ENCODE results near the gene ADAM10. TPM values are rescaled to one million over a fixed set of nuclear protein-coding genes. Genes with fewer than 3 reads are reported as not detected.
A peak's percentile ranks its signal among the peaks of the same experiment; 100 is the strongest.

Gene ADAM10
- total RNA-seq, 1 donor from 2014 or later: 50.1 TPM

GRCh38 chr15:58551084-58551763, 198.3 kb downstream of the ADAM10 start:
- H3K9me3 ChIP-seq (ENCODE audit: control insufficient read depth in 3 of 3, low read length in 3 of 3): no peaks in the 10 kb centered on the region
- no peaks in the 10 kb centered on the region for H3K36me3 ChIP-seq (ENCODE audit: control insufficient read depth in 3 of 3, insufficient read depth in 3 of 3, low read length in 3 of 3)
- H3K4me3 ChIP-seq (ENCODE audit: low read length in 3 of 3): no peak overlapping the region
- H3K9ac ChIP-seq (ENCODE audit: low read depth in 1 of 3, low read length in 3 of 3): no peak overlapping the region
- H3K27me3 ChIP-seq (ENCODE audit: control insufficient read depth in 3 of 3, insufficient read depth in 3 of 3, low read length in 3 of 3): no peaks in the 10 kb centered on the region
- H3K4me1 ChIP-seq (ENCODE audit: control insufficient read depth in 3 of 3, insufficient read depth in 3 of 3, low read length in 3 of 3): peaks cover 25 to 45% (median 40%) of the 10 kb centered on the region in 3 donors
- H3K27ac ChIP-seq (ENCODE audit: low read depth, low read length): no peak overlapping the region

DNA sequence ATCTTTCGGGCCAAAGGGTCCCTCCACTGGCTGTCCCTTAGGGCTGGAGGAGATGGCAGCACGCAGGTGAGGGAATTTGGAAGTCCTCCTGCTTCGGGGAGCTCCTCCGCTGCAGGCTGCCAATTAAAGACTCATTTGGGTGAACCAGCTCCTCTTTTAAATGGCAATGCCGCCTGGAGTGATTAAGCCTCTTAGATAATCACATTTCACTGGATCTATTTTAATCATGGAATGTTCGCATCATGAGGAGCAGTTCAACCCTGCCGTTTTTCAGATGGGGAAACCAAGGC, 199.8 kb downstream of the ADAM10 start:
- Histone ChIP-seq H3K27ac (ENCODE audit: low read depth, low read length) (no peak overlapping the region), H3K36me3 (ENCODE audit: control insufficient read depth in 3 of 3, insufficient read depth in 3 of 3, low read length in 3 of 3) (no peaks in the 10 kb centered on the region), H3K27me3 (ENCODE audit: control insufficient read depth in 3 of 3, insufficient read depth in 3 of 3, low read length in 3 of 3) (no peaks in the 10 kb centered on the region)

GRCh38 chr15:58549013-58549784, 200.3 kb downstream of the ADAM10 start:
- H3K36me3 ChIP-seq (ENCODE audit: control insufficient read depth in 3 of 3, insufficient read depth in 3 of 3, low read length in 3 of 3): no peaks in the 10 kb centered on the region
- H3K27ac ChIP-seq (ENCODE audit: low read depth, low read length): no peak overlapping the region
- H3K4me3 ChIP-seq (ENCODE audit: low read length in 3 of 3): no peak overlapping the region
- peak overlapping the region in 1 of 3 donors; percentile 16 for H3K9ac ChIP-seq (ENCODE audit: low read depth in 1 of 3, low read length in 3 of 3)
- H3K27me3 ChIP-seq (ENCODE audit: control insufficient read depth in 3 of 3, insufficient read depth in 3 of 3, low read length in 3 of 3): no peaks in the 10 kb centered on the region
- no peaks in the 10 kb centered on the region for H3K9me3 ChIP-seq (ENCODE audit: control insufficient read depth in 3 of 3, low read length in 3 of 3)
- H3K4me1 ChIP-seq (ENCODE audit: control insufficient read depth in 3 of 3, insufficient read depth in 3 of 3, low read length in 3 of 3): peaks cover 25 to 45% (median 41%) of the 10 kb centered on the region in 3 donors

More for the DNA sequence above, 199.8 kb downstream of the ADAM10 start:
- Histone ChIP-seq H3K4me1 (ENCODE audit: control insufficient read depth in 3 of 3, insufficient read depth in 3 of 3, low read length in 3 of 3) (peaks cover 25 to 45% (median 41%) of the 10 kb centered on the region in 3 donors), H3K9me3 (ENCODE audit: control insufficient read depth in 3 of 3, low read length in 3 of 3) (no peaks in the 10 kb centered on the region), H3K9ac (ENCODE audit: low read depth in 1 of 3, low read length in 3 of 3) (no peak overlapping the region), H3K4me3 (ENCODE audit: low read length in 3 of 3) (no peak overlapping the region)

- Histone ChIP-seq H3K9ac (ENCODE audit: low read depth in 1 of 3, low read length in 3 of 3) (peak overlapping the region in 1 of 3 donors; percentile 16), H3K4me3 (ENCODE audit: low read length in 3 of 3) (no peak overlapping the region), H3K9me3 (ENCODE audit: control insufficient read depth in 3 of 3, low read length in 3 of 3) (no peaks in the 10 kb centered on the region), H3K27me3 (ENCODE audit: control insufficient read depth in 3 of 3, insufficient read depth in 3 of 3, low read length in 3 of 3) (no peaks in the 10 kb centered on the region), H3K36me3 (ENCODE audit: control insufficient read depth in 3 of 3, insufficient read depth in 3 of 3, low read length in 3 of 3) (no peaks in the 10 kb centered on the region), H3K27ac (ENCODE audit: low read depth, low read length) (no peak overlapping the region), H3K4me1 (ENCODE audit: control insufficient read depth in 3 of 3, insufficient read depth in 3 of 3, low read length in 3 of 3) (peaks cover 25 to 45% (median 41%) of the 10 kb centered on the region in 3 donors)
Measured at GRCh38 chr15:58548308-58549012, 201.0 kb downstream of the ADAM10 start.

- Histone ChIP-seq H3K27ac (ENCODE audit: low read depth, low read length) (no peak overlapping the region), H3K36me3 (ENCODE audit: control insufficient read depth in 3 of 3, insufficient read depth in 3 of 3, low read length in 3 of 3) (no peaks in the 10 kb centered on the region), H3K9ac (ENCODE audit: low read depth in 1 of 3, low read length in 3 of 3) (no peak overlapping the region), H3K4me3 (ENCODE audit: low read length in 3 of 3) (no peak overlapping the region), H3K9me3 (ENCODE audit: control insufficient read depth in 3 of 3, low read length in 3 of 3) (no peaks in the 10 kb centered on the region), H3K27me3 (ENCODE audit: control insufficient read depth in 3 of 3, insufficient read depth in 3 of 3, low read length in 3 of 3) (no peaks in the 10 kb centered on the region), H3K4me1 (ENCODE audit: control insufficient read depth in 3 of 3, insufficient read depth in 3 of 3, low read length in 3 of 3) (peaks cover 25 to 45% (median 41%) of the 10 kb centered on the region in 3 donors)
Measured at GRCh38 chr15:58547628-58548307, 201.7 kb downstream of the ADAM10 start.

DNA sequence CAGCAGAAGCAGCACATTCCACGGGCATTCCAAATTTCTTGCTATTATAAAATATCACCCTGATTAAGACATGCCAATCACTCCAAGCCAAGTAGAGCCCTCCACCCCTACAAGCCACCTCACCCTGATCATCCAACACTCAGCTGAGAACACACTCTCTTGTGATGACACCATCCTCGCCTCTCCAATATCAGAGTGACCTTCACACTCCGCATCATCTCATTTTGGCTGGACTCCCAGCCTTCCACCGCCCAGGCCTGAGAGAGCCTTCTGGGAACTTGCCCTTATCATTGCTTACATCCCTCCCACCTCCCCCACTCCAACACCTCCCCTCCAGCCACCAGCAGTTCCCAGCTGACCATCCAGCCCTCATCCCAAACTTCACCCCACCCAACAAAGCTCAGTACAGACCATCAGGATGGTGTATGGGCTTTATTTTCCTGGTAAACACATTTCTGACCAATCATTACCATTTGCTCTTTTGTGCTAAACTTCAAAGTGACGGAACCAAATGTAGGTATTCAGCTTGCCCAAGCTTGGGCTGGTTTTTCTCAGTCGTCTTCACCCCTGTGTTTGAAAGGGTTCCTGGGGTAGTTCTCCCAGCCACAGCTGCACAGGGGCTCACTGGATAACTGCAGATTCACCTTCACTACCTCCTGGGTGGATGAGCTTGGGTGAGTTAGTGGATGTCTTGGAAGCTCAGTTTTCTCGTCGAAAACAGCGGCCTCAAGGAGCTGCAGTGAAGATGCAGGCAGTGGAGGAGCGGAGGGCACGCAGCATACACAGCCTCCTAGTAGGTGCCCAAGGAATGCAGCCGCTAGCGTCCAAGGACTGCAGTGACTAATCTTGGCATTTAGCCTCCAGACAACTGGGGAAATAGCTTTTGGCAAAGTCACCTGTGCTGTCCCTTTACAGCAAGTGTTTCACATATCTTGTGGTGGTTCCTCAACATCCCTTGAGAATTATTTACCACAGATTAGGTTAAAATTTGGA, 202.6 kb downstream of the ADAM10 start:
- peak overlapping the region in 1 of 3 donors; percentile 16 for H3K9ac ChIP-seq (ENCODE audit: low read depth in 1 of 3, low read length in 3 of 3)
- H3K36me3 ChIP-seq (ENCODE audit: control insufficient read depth in 3 of 3, insufficient read depth in 3 of 3, low read length in 3 of 3): no peaks in the 10 kb centered on the region
- H3K4me1 ChIP-seq (ENCODE audit: control insufficient read depth in 3 of 3, insufficient read depth in 3 of 3, low read length in 3 of 3): peaks cover 25 to 42% (median 39%) of the 10 kb centered on the region in 3 donors
- H3K4me3 ChIP-seq (ENCODE audit: low read length in 3 of 3): no peak overlapping the region
- no peaks in the 10 kb centered on the region for H3K9me3 ChIP-seq (ENCODE audit: control insufficient read depth in 3 of 3, low read length in 3 of 3)
- no peaks in the 10 kb centered on the region for H3K27me3 ChIP-seq (ENCODE audit: control insufficient read depth in 3 of 3, insufficient read depth in 3 of 3, low read length in 3 of 3)
- H3K27ac ChIP-seq (ENCODE audit: low read depth, low read length): no peak overlapping the region

- H3K4me3 ChIP-seq (ENCODE audit: low read length in 3 of 3): no peak overlapping the region
- peaks cover 25 to 40% (median 39%) of the 10 kb centered on the region in 3 donors for H3K4me1 ChIP-seq (ENCODE audit: control insufficient read depth in 3 of 3, insufficient read depth in 3 of 3, low read length in 3 of 3)
- no peaks in the 10 kb centered on the region for H3K27me3 ChIP-seq (ENCODE audit: control insufficient read depth in 3 of 3, insufficient read depth in 3 of 3, low read length in 3 of 3)
- H3K9ac ChIP-seq (ENCODE audit: low read depth in 1 of 3, low read length in 3 of 3): no peak overlapping the region
- no peaks in the 10 kb centered on the region for H3K36me3 ChIP-seq (ENCODE audit: control insufficient read depth in 3 of 3, insufficient read depth in 3 of 3, low read length in 3 of 3)
- H3K9me3 ChIP-seq (ENCODE audit: control insufficient read depth in 3 of 3, low read length in 3 of 3): no peaks in the 10 kb centered on the region
- no peak overlapping the region for H3K27ac ChIP-seq (ENCODE audit: low read depth, low read length)
Measured at GRCh38 chr15:58546066-58546591, 203.4 kb downstream of the ADAM10 start.

DNA sequence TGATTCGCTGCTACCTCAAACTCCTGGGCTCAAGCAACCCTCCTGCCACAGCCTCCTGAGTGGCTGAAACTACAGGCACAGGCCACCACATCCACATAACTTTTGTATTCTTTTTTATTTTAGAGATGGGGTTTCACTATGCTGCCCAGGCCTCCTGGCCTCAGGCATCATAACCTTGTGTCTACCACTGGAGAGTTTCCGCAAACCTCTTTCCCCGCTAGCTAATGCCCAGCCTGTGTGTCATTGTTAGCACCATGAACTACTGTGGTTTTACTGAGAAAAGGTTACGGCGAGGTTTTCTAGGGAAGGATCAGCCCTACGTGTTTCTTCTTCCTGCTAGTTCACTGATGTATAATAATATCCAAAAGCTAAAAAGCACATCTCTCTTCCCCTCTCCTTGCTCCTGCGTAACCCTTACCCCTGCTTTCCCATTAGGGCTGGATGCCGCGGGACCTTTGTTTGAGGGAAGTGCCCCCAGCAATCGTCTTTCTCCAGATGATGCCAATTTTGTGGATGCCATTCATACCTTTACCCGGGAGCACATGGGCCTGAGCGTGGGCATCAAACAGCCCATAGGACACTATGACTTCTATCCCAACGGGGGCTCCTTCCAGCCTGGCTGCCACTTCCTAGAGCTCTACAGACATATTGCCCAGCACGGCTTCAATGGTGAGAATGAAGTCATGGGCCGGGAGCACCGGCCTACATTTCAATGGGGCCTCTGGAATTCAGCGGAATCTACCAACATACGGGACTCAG, 204.0 kb downstream of the ADAM10 start:
- Histone ChIP-seq H3K4me3 (ENCODE audit: low read length in 3 of 3) (no peak overlapping the region), H3K9me3 (ENCODE audit: control insufficient read depth in 3 of 3, low read length in 3 of 3) (no peaks in the 10 kb centered on the region), H3K36me3 (ENCODE audit: control insufficient read depth in 3 of 3, insufficient read depth in 3 of 3, low read length in 3 of 3) (no peaks in the 10 kb centered on the region), H3K9ac (ENCODE audit: low read depth in 1 of 3, low read length in 3 of 3) (no peak overlapping the region), H3K27ac (ENCODE audit: low read depth, low read length) (no peak overlapping the region), H3K27me3 (ENCODE audit: control insufficient read depth in 3 of 3, insufficient read depth in 3 of 3, low read length in 3 of 3) (no peaks in the 10 kb centered on the region), H3K4me1 (ENCODE audit: control insufficient read depth in 3 of 3, insufficient read depth in 3 of 3, low read length in 3 of 3) (peaks cover 25 to 39% (median 39%) of the 10 kb centered on the region in 3 donors)
